Body of pancreas (tissue), 4 donors: ENCODE measurements around the gene PCBP3. TPM values are rescaled to one million over a fixed set of nuclear protein-coding genes. Genes with fewer than 3 reads are reported as not detected.

Experiments
- ATAC-seq: fragments of 150-250 bp; one replicate; pipeline ENCODE4 v1.9.1; 2016
- DNase-seq, 4 donors: peaks; one replicate each; pipeline ENCODE4 v3.0.0-alpha.2; 2019
- H3K27ac ChIP-seq, 4 donors: fragments of 200-600 bp; sonication (generic); 1 replicate in 3 of 4; 2 replicates in 1 of 4; pipeline versions ENCODE4 v1.5.1 to v1.6.1; 2016 to 2019; ENCODE audit warnings: mild to moderate bottlenecking in 1 of 4, mixed read lengths in 1 of 4, moderate library complexity in 1 of 4
- H3K27me3 ChIP-seq, 2 donors: fragments of 200-600 bp; sonication (generic); one replicate each; pipeline ENCODE4 v1.6.0; 2016; ENCODE audit warnings: mild to moderate bottlenecking in 1 of 2
- H3K36me3 ChIP-seq, 2 donors: fragments of 200-600 bp; sonication (generic); replicated peaks in 1 of 2; 2 replicates each; pipeline ENCODE4 v1.5.1; 2016; ENCODE audit warnings: low read depth in 2 of 2; ENCODE audit not compliant: insufficient read depth in 1 of 2
- H3K4me1 ChIP-seq: fragments of 200-600 bp; sonication (generic); one replicate; pipeline ENCODE4 v1.6.0; 2016
- H3K4me3 ChIP-seq, 2 donors: fragments of 200-600 bp; sonication (generic); 1 replicate in 1 of 2; 2 replicates in 1 of 2; pipeline ENCODE4 v1.5.1; 2016 to 2019
- H3K9me3 ChIP-seq, 3 donors: fragments of 200-600 bp; sonication (generic); 1 replicate in 2 of 3; 2 replicates in 1 of 3; pipeline ENCODE4 v1.5.1; 2016
- POLR2A ChIP-seq, 3 donors: fragments of 450-650 bp; IDR thresholded peaks; one replicate each; pipeline ENCODE4 v1.6.1; 2016; ENCODE audit warnings: antibody characterized with exemption in 3 of 3, mild to moderate bottlenecking in 2 of 3
- WGBS, 2 donors: methylation state at CpG; one replicate each; pipeline ENCODE4 v1.1.5; 2017; 5-methylcytosine and 5-hydroxymethylcytosine counted together
- intact Hi-C: fragments of 100-400 bp; cut with DNase I; formaldehyde crosslinking; loops from one replicate; pipeline ENCODE4 v1.15.1; 2023
- total RNA-seq, 2 donors: library from RNA; depleted of rRNA; stranded (reverse); fragments of >200 nt; gene quantifications; one replicate each; pipeline ENCODE4 v1.1.0, GENCODE V29; 2016
- TF ChIP-seq, protein P1 (sequence below), 7 experiments: fragments of 450-650 bp in 4 of 7; fragments of 200-600 bp in 3 of 7; sonication (generic) in 3 of 7; IDR thresholded peaks; one replicate each; pipeline ENCODE4 v1.5.1; 2016 to 2019; ENCODE audit warnings: antibody characterized with exemption in 7 of 7

Gene PCBP3
- total RNA-seq, 2 donors from 2014 or later = 1.3 to 4.6 TPM

DNA sequence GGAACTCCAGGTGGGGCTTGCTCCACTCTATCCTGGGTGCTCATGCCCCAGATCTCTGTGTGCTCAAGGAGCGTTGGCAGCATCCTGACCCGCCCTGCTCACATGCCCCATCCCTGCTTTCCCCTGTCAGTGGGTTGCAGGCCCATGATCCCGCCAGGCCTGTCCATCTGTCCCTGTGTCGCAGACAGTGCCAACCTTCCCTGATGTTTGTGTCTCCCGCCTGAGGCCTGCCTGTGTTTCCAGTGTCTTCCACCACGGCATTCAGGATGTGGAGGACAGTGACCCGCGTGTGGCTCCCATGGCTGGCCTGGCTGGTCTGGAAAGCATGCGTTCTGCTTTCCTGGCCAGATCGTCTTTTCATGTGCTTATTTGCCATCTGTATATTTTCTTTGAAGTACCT lies 82.9 kb downstream of the PCBP3 start:
- intact Hi-C loops = no loop called here

DNA sequence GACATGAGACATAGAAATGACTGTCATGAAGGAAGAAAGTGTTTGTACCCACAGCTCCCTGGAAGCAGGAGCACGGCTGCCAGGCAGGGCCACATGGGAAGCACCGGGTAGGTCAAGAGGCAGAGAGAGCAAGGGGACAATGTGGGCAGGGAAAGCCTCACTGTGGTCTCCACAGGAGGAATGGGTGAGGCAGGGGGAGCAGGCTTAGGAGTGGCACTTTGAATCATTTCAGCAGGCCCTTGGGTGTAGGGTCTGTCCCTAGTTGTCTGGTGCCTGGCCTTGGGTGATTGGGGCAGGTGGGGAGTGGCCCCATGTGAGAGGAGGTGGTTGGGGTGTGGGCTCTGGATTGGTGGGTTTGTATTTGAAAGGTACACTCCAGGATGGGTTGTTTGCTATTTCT lies 83.9 kb downstream of the PCBP3 start:
- no peak for ATAC-seq
- 77 to 83% methylated on average over 2 of the region's 2 CpGs for WGBS, 2 donors

More for the DNA sequence above, 82.9 kb downstream of the PCBP3 start:
- DNase-seq (no peak), ATAC-seq (no peak)
- H3K36me3 ChIP-seq = no peaks in the 10 kb centered on the region
- 95% methylated on average over 6 to 10 of the region's 10 CpGs for WGBS, 2 donors
- TF ChIP-seq, protein P1, sequence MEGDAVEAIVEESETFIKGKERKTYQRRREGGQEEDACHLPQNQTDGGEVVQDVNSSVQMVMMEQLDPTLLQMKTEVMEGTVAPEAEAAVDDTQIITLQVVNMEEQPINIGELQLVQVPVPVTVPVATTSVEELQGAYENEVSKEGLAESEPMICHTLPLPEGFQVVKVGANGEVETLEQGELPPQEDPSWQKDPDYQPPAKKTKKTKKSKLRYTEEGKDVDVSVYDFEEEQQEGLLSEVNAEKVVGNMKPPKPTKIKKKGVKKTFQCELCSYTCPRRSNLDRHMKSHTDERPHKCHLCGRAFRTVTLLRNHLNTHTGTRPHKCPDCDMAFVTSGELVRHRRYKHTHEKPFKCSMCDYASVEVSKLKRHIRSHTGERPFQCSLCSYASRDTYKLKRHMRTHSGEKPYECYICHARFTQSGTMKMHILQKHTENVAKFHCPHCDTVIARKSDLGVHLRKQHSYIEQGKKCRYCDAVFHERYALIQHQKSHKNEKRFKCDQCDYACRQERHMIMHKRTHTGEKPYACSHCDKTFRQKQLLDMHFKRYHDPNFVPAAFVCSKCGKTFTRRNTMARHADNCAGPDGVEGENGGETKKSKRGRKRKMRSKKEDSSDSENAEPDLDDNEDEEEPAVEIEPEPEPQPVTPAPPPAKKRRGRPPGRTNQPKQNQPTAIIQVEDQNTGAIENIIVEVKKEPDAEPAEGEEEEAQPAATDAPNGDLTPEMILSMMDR (IDR thresholded peaks at IDR 0.05) = no peak
- TF ChIP-seq POLR2A (IDR thresholded peaks at IDR 0.05) = no peak
- H3K27ac ChIP-seq = no peak overlapping the region
- H3K27me3 ChIP-seq = no peaks in the 10 kb centered on the region
- no peaks in the 10 kb centered on the region for H3K4me1 ChIP-seq
- no peak overlapping the region for H3K4me3 ChIP-seq
- no peaks in the 10 kb centered on the region for H3K9me3 ChIP-seq

DNA sequence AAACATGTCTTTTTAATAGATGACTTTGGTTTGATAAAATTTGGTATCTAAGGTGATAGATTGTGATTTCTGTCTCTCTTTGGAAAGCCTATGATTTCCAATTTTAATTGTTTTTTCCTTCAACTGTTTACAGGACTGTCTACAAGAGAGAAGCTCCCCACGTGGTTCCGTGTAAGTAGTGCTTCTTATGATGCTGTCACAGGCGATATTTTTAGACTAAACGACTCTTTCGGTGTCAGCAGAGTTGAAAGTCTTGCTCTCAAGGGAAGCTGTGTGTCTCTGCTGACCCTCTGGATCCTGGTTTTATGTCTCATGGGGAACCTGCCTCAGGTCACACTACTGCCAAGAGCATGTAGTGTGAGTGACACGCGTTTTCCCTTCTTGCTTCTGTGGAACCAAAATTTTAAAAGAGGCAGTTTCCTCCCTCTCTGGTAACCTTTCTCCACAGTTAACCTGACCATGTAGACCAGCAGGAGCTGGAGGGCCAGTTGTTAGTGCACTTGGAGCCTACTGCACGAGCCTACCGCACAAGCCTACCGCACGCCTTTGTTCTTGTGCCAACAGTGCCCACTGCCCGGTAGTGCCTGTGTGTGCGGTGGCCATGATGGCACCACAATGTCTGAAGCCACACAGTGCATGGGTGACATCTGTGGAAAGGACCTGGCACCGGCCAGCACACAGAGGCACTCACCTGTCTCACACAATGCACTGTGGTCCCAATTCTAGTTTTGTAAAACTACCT lies 91.9 kb downstream of the PCBP3 start:
- Histone ChIP-seq H3K4me1 (no peaks in the 10 kb centered on the region), H3K4me3 (no peak overlapping the region), H3K27ac (no peak overlapping the region), H3K27me3 (no peaks in the 10 kb centered on the region), H3K9me3 (no peaks in the 10 kb centered on the region), H3K36me3 (no peaks in the 10 kb centered on the region)
- ATAC-seq (no peak), DNase-seq (no peak)
- intact Hi-C loops = no loop called here
- TF ChIP-seq, protein P1 (IDR thresholded peaks at IDR 0.05) = no peak
- TF ChIP-seq POLR2A (IDR thresholded peaks at IDR 0.05) = no peak
- 80 to 88% methylated on average over 12 to 14 of the region's 14 CpGs for whole genome bisulfite sequencing, 2 donors

More for the DNA sequence above, 83.9 kb downstream of the PCBP3 start:
- no peak for DNase-seq
- Histone ChIP-seq H3K27me3 (no peaks in the 10 kb centered on the region), H3K36me3 (no peaks in the 10 kb centered on the region), H3K9me3 (no peaks in the 10 kb centered on the region), H3K4me3 (no peak overlapping the region), H3K27ac (no peak overlapping the region), H3K4me1 (no peaks in the 10 kb centered on the region)
- TF ChIP-seq, protein P1 (IDR thresholded peaks at IDR 0.05) = no peak
- no peak for TF ChIP-seq POLR2A (IDR thresholded peaks at IDR 0.05)
- intact Hi-C loops = no loop called here

DNA sequence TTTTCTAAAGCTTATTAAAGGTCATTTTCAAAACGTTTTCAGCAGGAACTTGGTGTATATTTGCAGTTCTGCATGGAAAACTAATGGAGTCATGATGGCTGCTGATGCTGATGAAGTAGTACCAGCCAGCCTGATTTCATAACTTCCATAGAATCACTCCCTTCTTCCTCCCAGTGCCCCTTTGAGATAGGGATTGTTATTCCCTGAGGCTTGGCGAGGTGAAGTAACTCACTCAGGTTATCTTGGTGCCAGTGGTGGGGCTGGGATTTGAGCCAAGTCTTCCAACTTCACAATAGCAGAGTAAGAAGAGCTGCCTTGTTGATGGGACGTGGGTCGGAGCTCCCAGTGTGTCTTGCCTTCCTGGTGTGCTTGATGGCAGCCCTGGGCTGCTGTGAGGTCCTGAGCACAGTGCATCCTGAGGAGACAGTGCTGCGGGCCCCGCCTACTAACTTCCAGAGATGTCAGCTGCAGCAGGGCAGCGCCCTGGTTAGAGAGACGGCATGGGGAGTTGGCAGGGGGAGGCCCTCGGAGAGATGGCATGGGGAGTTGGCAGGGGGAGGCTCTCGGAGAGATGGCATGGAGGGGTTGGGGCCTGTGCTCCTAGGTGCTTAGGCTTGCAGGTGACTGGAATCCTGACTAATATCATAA lies 92.6 kb downstream of the PCBP3 start:
- TF ChIP-seq POLR2A (IDR thresholded peaks at IDR 0.05) = no peak
- TF ChIP-seq, protein P1 (IDR thresholded peaks at IDR 0.05) = no peak
- WGBS, 2 donors = 69 to 72% methylated on average over 9 to 10 of the region's 10 CpGs
- no peak for ATAC-seq

More for the DNA sequence above, 92.6 kb downstream of the PCBP3 start:
- no peaks in the 10 kb centered on the region for H3K9me3 ChIP-seq
- no peak overlapping the region for H3K27ac ChIP-seq
- H3K4me1 ChIP-seq = no peaks in the 10 kb centered on the region
- intact Hi-C loops = no loop called here
- H3K4me3 ChIP-seq = no peak overlapping the region
- H3K36me3 ChIP-seq = no peaks in the 10 kb centered on the region
- DNase-seq = no peak
- no peaks in the 10 kb centered on the region for H3K27me3 ChIP-seq
